ENCODE data around the gene ELF4. TPM values are rescaled to one million over a fixed set of nuclear protein-coding genes. Genes with fewer than 3 reads are reported as not detected.

ELF4 gene
- total and polyA plus RNA-seq, 7 experiments from 2014 or later, result 8.5 to 48.9 (median 21.4) TPM

DNA sequence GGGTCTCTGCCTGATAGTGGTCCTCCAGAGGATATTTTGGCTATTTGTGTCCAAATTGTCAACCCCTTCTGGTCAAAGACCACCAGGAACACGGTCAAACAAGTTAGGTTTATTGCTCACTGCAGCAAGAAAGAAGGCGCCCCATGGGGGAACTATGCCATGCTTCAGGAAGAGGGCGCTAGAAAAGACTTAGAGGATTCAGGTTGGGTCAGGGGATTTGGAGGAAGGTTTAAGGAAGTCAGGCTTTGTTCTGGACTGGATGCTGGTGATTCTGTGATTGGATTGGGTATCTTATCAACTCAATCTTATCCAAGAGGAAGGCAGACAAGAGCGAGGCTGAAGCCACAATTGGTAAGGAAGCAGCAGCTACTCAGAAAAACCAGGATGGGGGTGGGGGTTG is 14.3 kb upstream of the ELF4 start:
- peaks cover 0 to 10% (median 7%) of the 10 kb centered on the region in 5 donors for H3K36me3 Mint-ChIP-seq
- H3K27ac Mint-ChIP-seq, result no peak overlapping the region
- POLR2A ChIA-PET, result no interaction called here
- peak overlapping the region in 1 of 10 donors; percentile 21 for H3K4me3 Mint-ChIP-seq
- intact Hi-C loops (cut with micrococcal nuclease), result loop anchor here (5.0 kb wide), 3 partner anchors 48 to 517 kb away; partner anchors contain the start of genes RAB33A (in 1 of the 2) and ZNF280C (in 1 of the 2)
- CTCF ChIA-PET, result interaction anchor here (0.8 kb wide), 1 partner anchor 39 kb away, joined by 3 read pairs; no protein-coding TSS in a partner anchor
- H3K9me3 Mint-ChIP-seq, result peaks cover 0 to 1% (median 0%) of the 10 kb centered on the region in 11 donors
- no peak overlapping the region for H3K27ac ChIP-seq (ENCODE audit: low read depth, low read length)
- H3K4me1 Mint-ChIP-seq, result peaks cover 0 to 6% (median 3%) of the 10 kb centered on the region in 7 donors
- H3K4me1 ChIP-seq (ENCODE audit: control insufficient read depth in 2 of 2, insufficient read depth in 2 of 2, low read length in 2 of 2), result no peaks in the 10 kb centered on the region
- H3K4me3 ChIP-seq (ENCODE audit: low read length), result no peak overlapping the region
- H3K9me3 ChIP-seq (ENCODE audit: control insufficient read depth in 2 of 3, low read length in 3 of 3), result no peaks in the 10 kb centered on the region
- ATAC-seq (no peak), DNase-seq (no peak)
- no peaks in the 10 kb centered on the region for H3K27me3 ChIP-seq (ENCODE audit: control insufficient read depth in 2 of 2, insufficient read depth in 2 of 2, low read length in 2 of 2)
- H3K27me3 Mint-ChIP-seq, result no peaks in the 10 kb centered on the region
- H3K36me3 ChIP-seq (ENCODE audit: control insufficient read depth in 2 of 3, insufficient read depth in 3 of 3, low read length in 3 of 3), result peaks cover 0 to 11% (median 3%) of the 10 kb centered on the region in 3 experiments

DNA sequence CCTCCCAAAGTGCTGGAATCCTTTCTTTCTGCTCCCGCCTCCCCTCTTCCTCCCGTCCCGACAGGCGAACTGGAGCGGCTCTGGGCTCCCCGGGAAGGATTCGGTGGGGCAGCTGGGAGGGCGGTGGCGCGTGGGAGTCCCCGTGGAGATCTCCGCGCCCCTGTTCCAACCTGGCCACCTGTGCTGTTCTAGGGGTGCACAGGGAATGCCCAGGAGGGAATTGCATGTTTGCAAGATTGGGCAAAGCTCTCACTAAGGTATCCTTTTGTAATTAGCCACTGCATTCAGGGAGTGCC is 11.2 kb upstream of the ELF4 start:
- H3K27ac ChIP-seq (ENCODE audit: low read depth, low read length), result no peak overlapping the region
- intact Hi-C loops (cut with micrococcal nuclease), result loop anchor here (1.0 to 5.0 kb wide), 7 partner anchors 29 to 514 kb away; partner anchors contain the start of genes AIFM1 (in 1 of the 2), RAB33A (in 1 of the 2) and ZNF280C (in 1 of the 2)

DNA sequence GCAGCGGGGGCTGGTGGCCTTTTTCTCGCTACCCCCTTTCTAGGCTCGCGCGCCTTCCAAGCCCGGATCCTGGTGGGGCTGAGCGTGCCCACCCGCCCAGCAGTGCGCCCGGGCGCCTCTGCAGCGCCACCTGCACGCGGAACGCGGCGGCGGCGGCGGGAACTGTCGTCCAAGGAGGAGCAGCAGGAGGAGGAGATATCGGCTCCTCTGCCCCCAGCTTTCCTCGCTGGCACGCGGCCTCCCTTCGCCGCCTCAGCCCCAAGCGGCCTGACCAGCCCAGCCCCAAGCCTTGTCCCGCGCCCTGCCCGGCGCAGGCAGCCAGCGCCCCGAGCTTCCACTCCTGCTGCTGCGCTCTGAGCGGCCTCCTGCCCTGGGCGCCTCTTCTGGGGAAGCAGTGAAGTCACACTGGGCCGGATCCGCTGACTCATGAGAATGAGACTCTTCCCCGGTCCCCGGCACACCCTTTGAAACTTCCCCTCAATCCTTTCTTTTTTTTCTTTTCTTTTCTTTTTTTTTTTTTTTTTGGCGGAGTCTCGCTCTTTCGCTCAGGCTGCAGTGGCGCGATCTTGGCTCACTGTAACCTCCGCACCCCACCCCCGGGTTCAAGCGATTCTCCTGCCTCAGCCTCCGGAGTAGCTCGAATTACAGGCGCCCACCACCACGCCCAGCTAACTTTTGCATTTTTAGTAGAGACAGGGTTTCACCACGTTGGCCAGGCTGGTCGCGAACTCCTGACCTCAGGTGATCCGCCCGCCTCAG is 10.6 kb upstream of the ELF4 start:
- CTCF ChIA-PET, result interaction anchor here (0.6 to 7.2 kb wide), 12 partner anchors 22 to 152 kb away, joined by 3 to 83 read pairs (median 5); partner anchors contain the start of gene AIFM1
- no peak overlapping the region for H3K27ac ChIP-seq (ENCODE audit: low read depth, low read length)

More for the DNA sequence above, 11.2 kb upstream of the ELF4 start:
- no peak overlapping the region for H3K4me3 ChIP-seq (ENCODE audit: low read length)
- H3K27me3 ChIP-seq (ENCODE audit: control insufficient read depth in 2 of 2, insufficient read depth in 2 of 2, low read length in 2 of 2), result no peaks in the 10 kb centered on the region
- peaks cover 0 to 1% (median 0%) of the 10 kb centered on the region in 11 donors for H3K9me3 Mint-ChIP-seq
- H3K36me3 ChIP-seq (ENCODE audit: control insufficient read depth in 2 of 3, insufficient read depth in 3 of 3, low read length in 3 of 3), result no peaks in the 10 kb centered on the region
- no peak overlapping the region for H3K27ac Mint-ChIP-seq
- DNase-seq (no peak), ATAC-seq (no peak)
- no peaks in the 10 kb centered on the region for H3K4me1 ChIP-seq (ENCODE audit: control insufficient read depth in 2 of 2, insufficient read depth in 2 of 2, low read length in 2 of 2)
- H3K36me3 Mint-ChIP-seq, result peaks cover 0 to 2% (median 0%) of the 10 kb centered on the region in 5 donors
- peaks cover 0 to 19% (median 4%) of the 10 kb centered on the region in 7 donors for H3K4me1 Mint-ChIP-seq
- CTCF ChIA-PET, result interaction anchor here (0.6 to 7.2 kb wide), 9 partner anchors 23 to 153 kb away, joined by 3 to 83 read pairs (median 5); no protein-coding TSS in a partner anchor
- no peaks in the 10 kb centered on the region for H3K9me3 ChIP-seq (ENCODE audit: control insufficient read depth in 2 of 3, low read length in 3 of 3)
- peak overlapping the region in 4 of 10 donors; percentile 64 to 74 (median 70) for H3K4me3 Mint-ChIP-seq
- no peaks in the 10 kb centered on the region for H3K27me3 Mint-ChIP-seq
- POLR2A ChIA-PET, result interaction anchor here (0.8 to 1.9 kb wide), 4 partner anchors 29 to 42 kb away, joined by 3 to 6 read pairs (median 3); no protein-coding TSS in a partner anchor

DNA sequence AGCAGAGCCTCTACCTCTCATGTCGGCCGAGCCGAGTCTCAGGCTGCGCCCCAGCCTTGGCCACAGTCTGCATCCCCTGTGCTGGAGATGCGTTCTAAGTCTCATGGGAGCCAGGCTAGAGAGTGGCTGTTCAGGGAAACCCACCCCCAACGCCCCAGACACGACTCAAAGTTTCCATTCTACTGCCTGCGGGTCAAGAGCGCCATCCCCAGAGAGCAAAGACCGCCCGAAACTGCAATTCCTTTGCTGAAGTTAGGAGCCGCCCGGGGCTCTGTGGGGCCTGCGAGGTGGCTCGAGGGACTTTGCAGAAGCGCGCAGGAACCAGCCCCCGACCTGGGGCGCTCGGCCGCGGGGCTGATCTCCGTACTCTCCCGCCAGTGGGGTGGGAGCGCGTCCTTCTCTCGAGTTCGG is 10.0 kb upstream of the ELF4 start:
- Mint-ChIP-seq H3K9me3 (peaks cover 0 to 1% (median 0%) of the 10 kb centered on the region in 11 donors), H3K27me3 (no peaks in the 10 kb centered on the region), H3K27ac (peak overlapping the region in 3 of 9 donors; percentile 41 to 62 (median 54)), H3K4me3 (peak overlapping the region; percentile 21 to 77 (median 70)), H3K36me3 (peaks cover 0 to 2% (median 0%) of the 10 kb centered on the region in 5 donors), H3K4me1 (peaks cover 0 to 19% (median 4%) of the 10 kb centered on the region in 7 donors)
- Histone ChIP-seq H3K4me3 (ENCODE audit: low read length) (peak overlapping the region; percentile 53), H3K27ac (ENCODE audit: low read depth, low read length) (no peak overlapping the region), H3K4me1 (ENCODE audit: control insufficient read depth in 2 of 2, insufficient read depth in 2 of 2, low read length in 2 of 2) (no peaks in the 10 kb centered on the region), H3K36me3 (ENCODE audit: control insufficient read depth in 2 of 3, insufficient read depth in 3 of 3, low read length in 3 of 3) (no peaks in the 10 kb centered on the region), H3K27me3 (ENCODE audit: control insufficient read depth in 2 of 2, insufficient read depth in 2 of 2, low read length in 2 of 2) (no peaks in the 10 kb centered on the region), H3K9me3 (ENCODE audit: control insufficient read depth in 2 of 3, low read length in 3 of 3) (no peaks in the 10 kb centered on the region)
- CTCF ChIA-PET, result interaction anchor here (0.8 to 7.2 kb wide), 7 partner anchors 23 to 105 kb away, joined by 3 to 83 read pairs (median 10); partner anchors contain the start of gene AIFM1
- POLR2A ChIA-PET, result interaction anchor here (0.6 to 1.9 kb wide), 5 partner anchors 20 to 53 kb away, joined by 3 to 6 read pairs (median 3); no protein-coding TSS in a partner anchor
- intact Hi-C loops (cut with micrococcal nuclease), result loop anchor here (1.0 to 5.0 kb wide), 10 partner anchors 8 to 513 kb away; partner anchors contain the start of genes AIFM1 (in 1 of the 2), ELF4 (in 1 of the 2), RAB33A (in 1 of the 2) and ZNF280C (in 1 of the 2)
- DNase-seq (peak in 3 of 9 donors; percentile 5 to 24 (median 16)), ATAC-seq (peak; percentile 41)

More for the DNA sequence above, 10.6 kb upstream of the ELF4 start:
- Histone ChIP-seq H3K27me3 (ENCODE audit: control insufficient read depth in 2 of 2, insufficient read depth in 2 of 2, low read length in 2 of 2) (no peaks in the 10 kb centered on the region), H3K9me3 (ENCODE audit: control insufficient read depth in 2 of 3, low read length in 3 of 3) (no peaks in the 10 kb centered on the region), H3K4me1 (ENCODE audit: control insufficient read depth in 2 of 2, insufficient read depth in 2 of 2, low read length in 2 of 2) (no peaks in the 10 kb centered on the region), H3K4me3 (ENCODE audit: low read length) (peak overlapping the region; percentile 53), H3K36me3 (ENCODE audit: control insufficient read depth in 2 of 3, insufficient read depth in 3 of 3, low read length in 3 of 3) (no peaks in the 10 kb centered on the region)
- Mint-ChIP-seq H3K36me3 (peaks cover 0 to 2% (median 0%) of the 10 kb centered on the region in 5 donors), H3K4me3 (peak overlapping the region; percentile 29 to 74 (median 71)), H3K27me3 (no peaks in the 10 kb centered on the region), H3K4me1 (peaks cover 0 to 19% (median 4%) of the 10 kb centered on the region in 7 donors), H3K9me3 (peaks cover 0 to 1% (median 0%) of the 10 kb centered on the region in 11 donors), H3K27ac (peak overlapping the region in 1 of 9 donors; percentile 58)
- ATAC-seq (peak; percentile 91), DNase-seq (peak; percentile 50 to 75 (median 68))
- intact Hi-C loops (cut with micrococcal nuclease), result loop anchor here (1.0 to 5.0 kb wide), 11 partner anchors 9 to 514 kb away; partner anchors contain the start of genes AIFM1 (in 1 of the 2), ELF4 (in 1 of the 2), RAB33A (in 1 of the 2) and ZNF280C (in 1 of the 2)
- POLR2A ChIA-PET, result interaction anchor here (0.6 to 1.9 kb wide), 4 partner anchors 23 to 52 kb away, joined by 3 to 6 read pairs (median 3); no protein-coding TSS in a partner anchor

DNA sequence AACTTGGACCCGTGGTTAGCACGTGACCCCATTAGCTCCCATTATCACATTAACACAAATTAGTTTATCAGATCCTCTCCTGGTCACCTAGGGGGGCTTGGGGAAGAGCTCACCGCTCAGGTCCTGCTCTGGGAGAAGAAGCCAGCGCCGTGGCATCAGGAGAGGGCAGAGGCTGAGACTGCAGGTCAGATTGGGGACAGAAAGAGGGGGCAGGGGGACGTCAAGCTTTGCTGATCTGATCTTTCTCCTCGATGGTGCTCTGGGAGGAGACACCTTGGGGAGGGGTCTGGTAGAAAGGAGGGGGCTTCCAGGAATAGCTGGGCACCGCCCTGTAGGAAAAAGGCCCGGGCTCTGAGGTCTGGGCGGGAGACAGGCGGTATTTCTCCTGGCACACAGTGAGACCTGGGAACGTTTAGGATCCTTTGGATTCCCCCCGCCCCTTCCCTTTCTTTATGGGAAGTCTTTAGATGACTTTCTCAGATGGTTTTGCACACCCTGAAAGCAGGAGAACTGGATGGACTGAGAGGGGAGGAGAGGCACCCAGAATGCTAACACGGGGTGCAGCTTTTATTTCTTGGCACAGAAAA is 9.1 kb upstream of the ELF4 start:
- peak overlapping the region in 4 of 10 donors; percentile 54 to 72 (median 63) for H3K4me3 Mint-ChIP-seq
- ChIA-PET CTCF (interaction anchor here (0.6 to 7.2 kb wide), 6 partner anchors 22 to 39 kb away, joined by 3 to 83 read pairs (median 8); no protein-coding TSS in a partner anchor), POLR2A (interaction anchor here (0.7 to 1.5 kb wide), 5 partner anchors 19 to 39 kb away, joined by 4 to 6 read pairs (median 4); no protein-coding TSS in a partner anchor)
- Histone ChIP-seq H3K4me1 (ENCODE audit: control insufficient read depth in 2 of 2, insufficient read depth in 2 of 2, low read length in 2 of 2) (no peaks in the 10 kb centered on the region), H3K9me3 (ENCODE audit: control insufficient read depth in 2 of 3, low read length in 3 of 3) (no peaks in the 10 kb centered on the region), H3K4me3 (ENCODE audit: low read length) (no peak overlapping the region), H3K27ac (ENCODE audit: low read depth, low read length) (no peak overlapping the region), H3K27me3 (ENCODE audit: control insufficient read depth in 2 of 2, insufficient read depth in 2 of 2, low read length in 2 of 2) (no peaks in the 10 kb centered on the region), H3K36me3 (ENCODE audit: control insufficient read depth in 2 of 3, insufficient read depth in 3 of 3, low read length in 3 of 3) (no peaks in the 10 kb centered on the region)
- H3K9me3 Mint-ChIP-seq, result no peaks in the 10 kb centered on the region
- peaks cover 0 to 22% (median 4%) of the 10 kb centered on the region in 7 donors for H3K4me1 Mint-ChIP-seq
- DNase-seq, result no peak
- H3K36me3 Mint-ChIP-seq, result no peaks in the 10 kb centered on the region
- ATAC-seq, result no peak
- no peaks in the 10 kb centered on the region for H3K27me3 Mint-ChIP-seq
- H3K27ac Mint-ChIP-seq, result no peak overlapping the region
- intact Hi-C loops (cut with micrococcal nuclease), result no loop called here
